ENCODE measurements around the gene PATZ1.

Gene PATZ1

GRCh38 chr22:31276426-31277167, 69.5 kb downstream of the PATZ1 start:
- H3K4me1 ChIP-seq (ENCODE audit: control insufficient read depth, insufficient read depth, low read length): no peaks in the 10 kb centered on the region
- no peaks in the 10 kb centered on the region for H3K9me3 ChIP-seq (ENCODE audit: control insufficient read depth, insufficient read depth, low read depth, low read length)
- no peak overlapping the region for H3K27ac ChIP-seq (ENCODE audit: extremely low read depth, low read depth, low read length)
- peaks cover 13 to 81% of the 10 kb centered on the region in 2 experiments for H3K36me3 ChIP-seq (ENCODE audit: control insufficient read depth in 2 of 2, insufficient read depth in 1 of 2, low read length in 2 of 2)
- TF ChIP-seq ZNF560 (tag by site-specific recombination; IDR thresholded peaks at IDR 0.05; ENCODE audit: borderline replicate concordance) (no peak), ZNF544 (tag by site-specific recombination; IDR thresholded peaks at IDR 0.05) (no peak), ZFHX2 (tag by site-specific recombination; conservative IDR thresholded peaks at IDR 0.05) (no peak), ZNF157 (tag by site-specific recombination; IDR thresholded peaks at IDR 0.05) (no peak), YY2 (tag by site-specific recombination; IDR thresholded peaks at IDR 0.05) (no peak), SP2 (tag by site-specific recombination; IDR thresholded peaks at IDR 0.05) (no peak), ZNF48 (tag by site-specific recombination; IDR thresholded peaks at IDR 0.05) (no peak), ZNF548 (tag by site-specific recombination; IDR thresholded peaks at IDR 0.05) (no peak), ZNF398 (tag by site-specific recombination; IDR thresholded peaks at IDR 0.05) (no peak), CTCF (tag by site-specific recombination; IDR thresholded peaks at IDR 0.05) (no peak), ZFP3 (tag by site-specific recombination; IDR thresholded peaks at IDR 0.05; ENCODE audit: low read depth) (no peak), WT1 (tag by site-specific recombination; IDR thresholded peaks at IDR 0.05) (no peak), ZNF211 (tag by site-specific recombination; IDR thresholded peaks at IDR 0.05; ENCODE audit: low read depth) (no peak)
- TF ChIP-seq, protein P1, sequence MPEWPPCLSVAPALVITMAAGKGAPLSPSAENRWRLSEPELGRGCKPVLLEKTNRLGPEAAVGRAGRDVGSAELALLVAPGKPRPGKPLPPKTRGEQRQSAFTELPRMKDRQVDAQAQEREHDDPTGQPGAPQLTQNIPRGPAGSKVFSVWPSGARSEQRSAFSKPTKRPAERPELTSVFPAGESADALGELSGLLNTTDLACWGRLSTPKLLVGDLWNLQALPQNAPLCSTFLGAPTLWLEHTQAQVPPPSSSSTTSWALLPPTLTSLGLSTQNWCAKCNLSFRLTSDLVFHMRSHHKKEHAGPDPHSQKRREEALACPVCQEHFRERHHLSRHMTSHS (tag by site-specific recombination; IDR thresholded peaks at IDR 0.05): no peak
- ChIA-PET CTCF (interaction anchor here (0.6 to 2.1 kb wide), 2 partner anchors 13 to 52 kb away, joined by 3 to 4 read pairs; no protein-coding TSS in a partner anchor), POLR2A (no interaction called here)
- no peak overlapping the region for H3K4me3 ChIP-seq (ENCODE audit: low read depth, low read length)
